ENCODE results near the gene DGAT2L6.
A peak's percentile ranks its signal among the peaks of the same experiment; 100 is the strongest.

The DGAT2L6 gene

GRCh38 chrX:70176938-70177533, at the start of gene DGAT2L6:
Gene DGAT2L6 (plus strand): TSS chrX:70177483. CDS start chrX:70177583, 100 bp downstream.
- no peak for DNase-seq

- no peak for DNase-seq
These were observed 49.2 kb upstream of the DGAT2L6 start for GRCh38 chrX:70128071-70128470.

GRCh38 chrX:70129816-70130215, 47.5 kb upstream of the DGAT2L6 start:
- DNase-seq = no peak

GRCh38 chrX:70132224-70132623, 45.1 kb upstream of the DGAT2L6 start:
- peak in 1 of 2 donors; percentile 6 for DNase-seq

- no peak for DNase-seq
These were observed 44.4 kb upstream of the DGAT2L6 start for GRCh38 chrX:70132877-70133302.

- peak; percentile 88 to 89 for DNase-seq
These were observed 43.8 kb upstream of the DGAT2L6 start, which contains the start of gene IGBP1 for GRCh38 chrX:70133303-70134115. Gene IGBP1 (plus strand): TSS chrX:70133447. CDS start chrX:70133948, 501 bp downstream.

- DNase-seq = no peak
These were observed 43.2 kb upstream of the DGAT2L6 start for GRCh38 chrX:70134116-70134477.

- no peak for DNase-seq
These were observed 38.7 kb upstream of the DGAT2L6 start for GRCh38 chrX:70138622-70139021.

- DNase-seq = no peak
These were observed 37.5 kb upstream of the DGAT2L6 start for GRCh38 chrX:70139736-70140135.

- DNase-seq = no peak
These were observed 35.9 kb upstream of the DGAT2L6 start for GRCh38 chrX:70141373-70141772.

- no peak for DNase-seq
These were observed 10.4 kb upstream of the DGAT2L6 start for GRCh38 chrX:70166601-70167590.

GRCh38 chrX:70168238-70169188, 8.8 kb upstream of the DGAT2L6 start:
- DNase-seq = no peak

- no peak for DNase-seq
These were observed 8.0 kb upstream of the DGAT2L6 start for GRCh38 chrX:70169281-70169680.

- DNase-seq = no peak
These were observed 5.7 kb upstream of the DGAT2L6 start for GRCh38 chrX:70171624-70172023.

- DNase-seq = no peak
These were observed 5.1 kb upstream of the DGAT2L6 start for GRCh38 chrX:70172221-70172620.

GRCh38 chrX:70172964-70173363, 4.3 kb upstream of the DGAT2L6 start:
- no peak for DNase-seq

- no peak for DNase-seq
These were observed 2.5 kb upstream of the DGAT2L6 start for GRCh38 chrX:70174754-70175153.

GRCh38 chrX:70175338-70175737, 1.9 kb upstream of the DGAT2L6 start:
- DNase-seq = no peak

GRCh38 chrX:70183091-70183490, 5.8 kb downstream of the DGAT2L6 start:
- no peak for DNase-seq

- no peak for DNase-seq
These were observed 12.9 kb downstream of the DGAT2L6 start for GRCh38 chrX:70190225-70190624.

GRCh38 chrX:70196961-70197720, 19.9 kb downstream of the DGAT2L6 start:
- peak; percentile 61 to 72 for DNase-seq

Data from CD4-positive, alpha-beta T cell treated with Interleukin-4 for 1 hour (primary cell).